ENCODE data around the gene DIS3L2.

DIS3L2 gene

GRCh38 chr2:232376260-232376659, 414.7 kb downstream of the DIS3L2 start:
- Histone ChIP-seq H3F3A (ENCODE audit: low read depth) (no peaks in the 10 kb centered on the region), H4K20me1 (ENCODE audit: insufficient read depth, low read length, poor library complexity, severe bottlenecking) (no peaks in the 10 kb centered on the region), H3K4me1 (ENCODE audit: insufficient read depth, low read length, poor library complexity, severe bottlenecking) (no peaks in the 10 kb centered on the region), H3K9me3 (ENCODE audit: insufficient read depth, low read depth, low read length) (no peaks in the 10 kb centered on the region), H3K36me3 (ENCODE audit: insufficient read depth, low read length) (no peaks in the 10 kb centered on the region), H3K79me2 (ENCODE audit: insufficient read depth, low read length) (no peaks in the 10 kb centered on the region), H2AFZ (ENCODE audit: low read length) (no peak overlapping the region), H3K9ac (ENCODE audit: low read depth, low read length, poor library complexity, severe bottlenecking) (no peak overlapping the region), H3K9me2 (replicated peaks; ENCODE audit: low read depth, low read length) (no peaks in the 10 kb centered on the region), H3K4me3 (ENCODE audit: low read length, poor library complexity, severe bottlenecking) (no peak overlapping the region), H3K4me2 (ENCODE audit: low read depth, low read length, poor library complexity, severe bottlenecking) (no peak overlapping the region), H3K27me3 (ENCODE audit: insufficient read depth, low read length, poor library complexity, severe bottlenecking) (no peaks in the 10 kb centered on the region)
- TF ChIP-seq CTCF (conservative IDR thresholded peaks at IDR 0.05; ENCODE audit: low read length) (no peak), EZH2phosphoT487 (IDR thresholded peaks at IDR 0.05; ENCODE audit: borderline replicate concordance) (no peak)

GRCh38 chr2:232376713-232377112, 415.2 kb downstream of the DIS3L2 start:
- no peak overlapping the region for H3K4me2 ChIP-seq (ENCODE audit: low read depth, low read length, poor library complexity, severe bottlenecking)
- no peak overlapping the region for H3K9ac ChIP-seq (ENCODE audit: low read depth, low read length, poor library complexity, severe bottlenecking)
- TF ChIP-seq EZH2phosphoT487 (IDR thresholded peaks at IDR 0.05; ENCODE audit: borderline replicate concordance) (no peak), CTCF (conservative IDR thresholded peaks at IDR 0.05; ENCODE audit: low read length) (no peak)
- no peaks in the 10 kb centered on the region for H3K9me3 ChIP-seq (ENCODE audit: insufficient read depth, low read depth, low read length)
- H2AFZ ChIP-seq (ENCODE audit: low read length): no peak overlapping the region
- H3K9me2 ChIP-seq (replicated peaks; ENCODE audit: low read depth, low read length): no peaks in the 10 kb centered on the region
- H3K36me3 ChIP-seq (ENCODE audit: insufficient read depth, low read length): no peaks in the 10 kb centered on the region
- H3K27me3 ChIP-seq (ENCODE audit: insufficient read depth, low read length, poor library complexity, severe bottlenecking): no peaks in the 10 kb centered on the region
- no peaks in the 10 kb centered on the region for H3K79me2 ChIP-seq (ENCODE audit: insufficient read depth, low read length)
- H3K4me1 ChIP-seq (ENCODE audit: insufficient read depth, low read length, poor library complexity, severe bottlenecking): no peaks in the 10 kb centered on the region
- no peaks in the 10 kb centered on the region for H4K20me1 ChIP-seq (ENCODE audit: insufficient read depth, low read length, poor library complexity, severe bottlenecking)
- H3K4me3 ChIP-seq (ENCODE audit: low read length, poor library complexity, severe bottlenecking): no peak overlapping the region
- no peaks in the 10 kb centered on the region for H3F3A ChIP-seq (ENCODE audit: low read depth)

- no peak overlapping the region for H3K4me3 ChIP-seq (ENCODE audit: low read length, poor library complexity, severe bottlenecking)
These were observed 415.8 kb downstream of the DIS3L2 start for GRCh38 chr2:232377319-232377718.

More at GRCh38 chr2:232377319-232377718, 415.8 kb downstream of the DIS3L2 start:
- Histone ChIP-seq H3K9ac (ENCODE audit: low read depth, low read length, poor library complexity, severe bottlenecking) (no peak overlapping the region), H3K9me2 (replicated peaks; ENCODE audit: low read depth, low read length) (no peaks in the 10 kb centered on the region), H3K4me1 (ENCODE audit: insufficient read depth, low read length, poor library complexity, severe bottlenecking) (no peaks in the 10 kb centered on the region), H3F3A (ENCODE audit: low read depth) (no peaks in the 10 kb centered on the region), H3K36me3 (ENCODE audit: insufficient read depth, low read length) (no peaks in the 10 kb centered on the region), H3K4me2 (ENCODE audit: low read depth, low read length, poor library complexity, severe bottlenecking) (no peak overlapping the region), H3K79me2 (ENCODE audit: insufficient read depth, low read length) (no peaks in the 10 kb centered on the region), H4K20me1 (ENCODE audit: insufficient read depth, low read length, poor library complexity, severe bottlenecking) (no peaks in the 10 kb centered on the region), H3K27me3 (ENCODE audit: insufficient read depth, low read length, poor library complexity, severe bottlenecking) (no peaks in the 10 kb centered on the region), H3K9me3 (ENCODE audit: insufficient read depth, low read depth, low read length) (no peaks in the 10 kb centered on the region), H2AFZ (ENCODE audit: low read length) (no peak overlapping the region)
- no peak for TF ChIP-seq EZH2phosphoT487 (IDR thresholded peaks at IDR 0.05; ENCODE audit: borderline replicate concordance)
- TF ChIP-seq CTCF (conservative IDR thresholded peaks at IDR 0.05; ENCODE audit: low read length): no peak
